HepG2 (cell line): Measurements from ENCODE around the gene HIPK2. TPM values are rescaled to one million over a fixed set of nuclear protein-coding genes. Genes with fewer than 3 reads are reported as not detected.

Experiments
- ATAC-seq: fragments of 200-7000 bp; cut with Tn5 transposase; 3 replicates; pipeline ENCODE4 v1.9.1; 2020; ENCODE audit warnings: mild to moderate bottlenecking, moderate library complexity
- BruUV-seq: library from RNA; stranded (reverse); fragments of 400-500 nt; replicated peaks from 2 replicates; lab custom pipeline; 2021; lab: Mats Ljungman, UMichigan
- CTCF ChIA-PET: fragments of 300-600 bp; formaldehyde crosslinking; extraction: SDS; loops from one replicate; lab custom pipeline; 2021; ENCODE audit warnings: low total read pairs, inconsistent platforms, low intra/inter-chr PET ratio; lab: Yijun Ruan, JAX
- POLR2A ChIA-PET: fragments of 350-600 bp; sonication (Branson Sonifier 250); formaldehyde crosslinking; loops from one replicate; lab custom pipeline; 2020; ENCODE audit warnings: antibody characterized with exemption, inconsistent platforms; lab: Yijun Ruan, JAX
- DNase-seq: peaks from one replicate; pipeline ENCODE4 v3.0.0-alpha.2; 2015; ENCODE audit warnings: low spot score
- FAIRE-seq: peaks from 3 replicates; lab custom pipeline; 2011; peaks lifted over from hg19 to GRCh38; lab: Jason Lieb, UNC
- H2AFZ ChIP-seq: one replicate; pipeline ENCODE4 v1.6.1; 2011; ENCODE audit warnings: low read length, inconsistent platforms
- H3K27ac ChIP-seq: fragments of 300-600 bp; 3 replicates; pipeline ENCODE4 v1.8.0; 2011; ENCODE audit warnings: mixed run types, mild to moderate bottlenecking, mixed read lengths, low read length, inconsistent platforms; ENCODE audit not compliant: insufficient read depth; ENCODE audit errors: extremely low read length
- H3K27me3 ChIP-seq, 2 experiments: fragments of 200-600 bp in 1 of 2; 2 replicates in 1 of 2; 3 replicates in 1 of 2; pipeline versions ENCODE4 v1.6.0 to v1.8.0; 2011; ENCODE audit warnings: low read length in 2 of 2, mild to moderate bottlenecking in 2 of 2, moderate library complexity in 2 of 2, inconsistent platforms in 1 of 2; ENCODE audit not compliant: insufficient read depth in 2 of 2, control insufficient read depth in 1 of 2
- H3K36me3 ChIP-seq, 2 experiments: fragments of 200-600 bp in 1 of 2; replicated peaks in 1 of 2; 2 replicates in 1 of 2; 3 replicates in 1 of 2; pipeline versions ENCODE4 v1.5.1 to v1.8.0; 2011; ENCODE audit warnings: low read length in 2 of 2, inconsistent platforms in 1 of 2; ENCODE audit not compliant: insufficient read depth in 2 of 2, control insufficient read depth in 1 of 2
- H3K4me1 ChIP-seq: 2 replicates; pipeline ENCODE4 v1.5.1; 2012; ENCODE audit warnings: low read length, inconsistent platforms; ENCODE audit not compliant: insufficient read depth
- H3K4me2 ChIP-seq: 2 replicates; pipeline ENCODE4 v1.6.0; 2011; ENCODE audit warnings: low read depth, low read length, inconsistent platforms
- H3K4me3 ChIP-seq, 3 experiments: fragments of 200-600 bp in 1 of 3; sonication (generic), shearing (Covaris generic) in 1 of 3; replicated peaks in 1 of 3; 2 replicates each; pipeline ENCODE4 v1.5.1; 2011 to 2016; ENCODE audit warnings: low read length in 3 of 3, inconsistent platforms in 2 of 3, low read depth in 2 of 3, mild to moderate bottlenecking in 2 of 3, control low read depth in 1 of 3, mixed read lengths in 1 of 3; ENCODE audit not compliant: insufficient read depth in 1 of 3
- H3K79me2 ChIP-seq: one replicate; pipeline ENCODE4 v1.6.1; 2011; ENCODE audit warnings: low read length, inconsistent platforms; ENCODE audit not compliant: insufficient read depth
- H3K9ac ChIP-seq: 2 replicates; pipeline ENCODE4 v1.6.0; 2011; ENCODE audit warnings: mild to moderate bottlenecking, low read depth, low read length, inconsistent platforms; ENCODE audit not compliant: insufficient read depth
- H3K9me3 ChIP-seq: 2 replicates; pipeline ENCODE4 v1.5.1; 2012; ENCODE audit warnings: mild to moderate bottlenecking, low read length
- H4K20me1 ChIP-seq: 2 replicates; pipeline ENCODE4 v1.6.0; 2011; ENCODE audit warnings: inconsistent platforms, mild to moderate bottlenecking, low read length, moderate library complexity; ENCODE audit not compliant: insufficient read depth
- AGO2 ChIP-seq: fragments of 200-400 bp; formaldehyde crosslinking; optimal IDR thresholded peaks from 2 replicates; pipeline ENCODE3; 2017; ENCODE audit warnings: mild to moderate bottlenecking, low read depth, low read length, moderate library complexity
- DMAP1 ChIP-seq: IDR thresholded peaks from 2 replicates; pipeline ENCODE4 v1.6.1; 2016
- NFE2L2 ChIP-seq: fragments of 150-350 bp; IDR thresholded peaks from 2 replicates; pipeline ENCODE4 v1.6.1; 2014; ENCODE audit warnings: low read length
- NFRKB ChIP-seq: fragments of 450-650 bp; IDR thresholded peaks from 2 replicates; pipeline ENCODE4 v1.6.1; 2017
- ONECUT2 ChIP-seq: sonication (generic); formaldehyde crosslinking; IDR thresholded peaks from 2 replicates; pipeline ENCODE4 v1.4.0; 2020; ENCODE audit warnings: missing genetic modification reagents
- RBM22 ChIP-seq: fragments of 200-400 bp; formaldehyde crosslinking; optimal IDR thresholded peaks from 2 replicates; pipeline ENCODE3; 2017; ENCODE audit warnings: mild to moderate bottlenecking, low read length, moderate library complexity
- WGBS: methylation state at CpG from one replicate; pipeline ENCODE4 v1.1.6; 2017; ENCODE audit warnings: low lambda C conversion rate; 5-methylcytosine and 5-hydroxymethylcytosine counted together
- in situ Hi-C: cut with HindIII; loops from 2 replicates; pipeline ENCODE4 v1.10.0; 2017; ENCODE audit warnings: low pct_unique_long_range_greater_than_20kb; ENCODE audit not compliant: extremely low pct_ligation_motif_present
- intact Hi-C: fragments of 100-400 bp; cut with micrococcal nuclease; formaldehyde crosslinking; loops from one replicate; pipeline ENCODE4 v1.10.0; 2022; ENCODE audit not compliant: unreplicated experiment
- polyA plus RNA-seq, 8 experiments: library from polyadenylated mRNA; depleted of rRNA in 3 of 8; stranded (reverse) in 7 of 8; unstranded in 1 of 8; fragments of >200 nt; fragmentation: Illumina TruSeq in 4 of 8; extraction: Trizol in 4 of 8; gene quantifications; 2 replicates each; pipeline versions ENCODE4 v1.2.1 to v1.2.3, GENCODE V29; 2011 to 2016; ENCODE audit warnings: low read depth in 4 of 8, missing spikeins in 1 of 8, mixed read lengths in 1 of 8; ENCODE audit not compliant: insufficient read depth in 1 of 8
- total RNA-seq, 5 experiments: library from RNA; depleted of rRNA; stranded (reverse); fragments of >200 nt; fragmentation: Illumina TruSeq; extraction: Trizol; gene quantifications; 2 replicates each; pipeline ENCODE4 v1.2.3, GENCODE V29; 2016; ENCODE audit warnings: low read depth in 1 of 5
- TF ChIP-seq, protein P1 (sequence below): sonication (generic); formaldehyde crosslinking; IDR thresholded peaks from one replicate; pipeline ENCODE4 v1.5.1; 2020; ENCODE audit warnings: mild to moderate bottlenecking, missing genetic modification reagents; ENCODE audit errors: not compliant biosample characterization

The HIPK2 gene
- total and polyA plus RNA-seq, 2 of the 13 experiments (the other 11 are each of a cell fraction or from before 2014, with no cell fraction given): 14.4 to 20.2 TPM

DNA sequence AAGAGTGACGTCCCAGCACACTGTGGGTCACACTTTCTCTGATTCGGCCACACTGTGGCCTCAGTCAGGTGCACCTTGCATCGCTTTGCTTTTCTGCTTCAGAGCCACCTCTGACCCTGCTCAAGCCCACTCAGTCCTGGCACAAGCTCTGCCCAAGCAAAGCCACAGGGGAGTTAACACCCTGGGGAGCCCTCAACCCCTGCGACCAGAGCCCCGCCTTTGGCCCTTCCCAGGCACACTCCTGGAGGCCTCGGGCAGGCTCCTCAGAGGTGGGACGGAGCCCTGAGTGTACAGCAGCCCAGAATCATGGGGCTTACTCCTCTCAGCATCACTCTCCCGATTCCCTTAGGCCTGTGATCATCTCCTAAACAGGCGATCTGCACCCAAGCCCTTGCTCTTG lies 71.0 kb downstream of the HIPK2 start:
- DNase-seq: no peak
- Histone ChIP-seq H4K20me1 (0 out of 2 replicates have a peak, but pooled peaks cover 3% of the 10 kb centered on the region), H3K27ac (no peak overlapping the region), H2AFZ (no peak overlapping the region)
- in situ Hi-C loops: no loop called here
- ATAC-seq: no peak
- peak; percentile 17 for TF ChIP-seq RBM22
- TF ChIP-seq NFRKB: no peak
- peak; percentile 52 for TF ChIP-seq AGO2
- no peak for TF ChIP-seq NFE2L2
- TF ChIP-seq, all 625 proteins: peak for 2
- H3K4me1 ChIP-seq: peaks cover 18% of the 10 kb centered on the region
- FAIRE-seq: no peak
- H3K79me2 ChIP-seq: peaks cover 10% of the 10 kb centered on the region
- H3K4me3 ChIP-seq: no peak overlapping the region
- no peak overlapping the region for H3K4me2 ChIP-seq
- ChIA-PET CTCF (no interaction called here), POLR2A (no interaction called here)
- 92% methylated on average over 5 of the region's 9 CpGs for WGBS
- BruUV-seq: no TSS peak
- no peak overlapping the region for H3K9ac ChIP-seq
- H3K36me3 ChIP-seq: peaks cover 22 to 74% of the 10 kb centered on the region in 2 experiments
- no peaks in the 10 kb centered on the region for H3K9me3 ChIP-seq
- no peaks in the 10 kb centered on the region for H3K27me3 ChIP-seq
- intact Hi-C loops: no loop called here

DNA sequence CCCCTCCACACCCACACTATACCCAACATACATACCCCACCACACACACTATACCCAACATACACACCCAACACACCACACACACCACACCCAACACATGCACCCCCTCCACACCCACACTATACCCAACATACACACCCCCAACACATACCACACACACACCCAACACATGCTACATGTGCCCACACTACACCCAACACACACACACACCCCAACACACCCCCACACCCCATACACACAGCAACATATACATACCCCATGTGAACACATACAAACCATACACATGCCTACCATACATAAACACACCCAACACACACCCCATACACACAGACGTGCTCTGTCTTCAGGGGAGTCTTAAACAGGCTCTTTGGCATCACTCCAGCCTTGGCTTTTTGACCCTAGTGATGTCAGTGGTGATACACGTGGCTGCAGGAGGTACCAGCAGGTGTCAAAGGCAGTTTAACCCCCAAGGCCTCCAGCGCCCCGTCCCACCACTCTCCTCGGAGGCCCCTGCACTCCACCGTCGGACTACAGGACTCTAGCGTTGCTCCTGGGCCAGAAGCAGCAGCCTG lies 73.4 kb downstream of the HIPK2 start:
- no peaks in the 10 kb centered on the region for H3K9me3 ChIP-seq
- BruUV-seq: no TSS peak
- no peaks in the 10 kb centered on the region for H4K20me1 ChIP-seq
- peaks cover 3% of the 10 kb centered on the region for H3K4me1 ChIP-seq
- CTCF ChIA-PET: no interaction called here
- peaks cover 14% of the 10 kb centered on the region for H3K79me2 ChIP-seq
- H3K9ac ChIP-seq: no peak overlapping the region
- H3K4me2 ChIP-seq: no peak overlapping the region
- H3K4me3 ChIP-seq: no peak overlapping the region
- no peak overlapping the region for H2AFZ ChIP-seq
- 97% methylated on average over 8 of the region's 8 CpGs for WGBS
- H3K36me3 ChIP-seq: peaks cover 29 to 78% of the 10 kb centered on the region in 2 experiments; a peak in 4 of 5 replicates
- DNase-seq (no peak), FAIRE-seq (no peak), ATAC-seq (no peak)
- in situ Hi-C loops: no loop called here
- no peak overlapping the region for H3K27ac ChIP-seq
- H3K27me3 ChIP-seq: no peaks in the 10 kb centered on the region
- intact Hi-C loops: no loop called here
- POLR2A ChIA-PET: no interaction called here
- no peak for TF ChIP-seq ONECUT2 (CRISPR knock-in tag)
- TF ChIP-seq, protein P1, sequence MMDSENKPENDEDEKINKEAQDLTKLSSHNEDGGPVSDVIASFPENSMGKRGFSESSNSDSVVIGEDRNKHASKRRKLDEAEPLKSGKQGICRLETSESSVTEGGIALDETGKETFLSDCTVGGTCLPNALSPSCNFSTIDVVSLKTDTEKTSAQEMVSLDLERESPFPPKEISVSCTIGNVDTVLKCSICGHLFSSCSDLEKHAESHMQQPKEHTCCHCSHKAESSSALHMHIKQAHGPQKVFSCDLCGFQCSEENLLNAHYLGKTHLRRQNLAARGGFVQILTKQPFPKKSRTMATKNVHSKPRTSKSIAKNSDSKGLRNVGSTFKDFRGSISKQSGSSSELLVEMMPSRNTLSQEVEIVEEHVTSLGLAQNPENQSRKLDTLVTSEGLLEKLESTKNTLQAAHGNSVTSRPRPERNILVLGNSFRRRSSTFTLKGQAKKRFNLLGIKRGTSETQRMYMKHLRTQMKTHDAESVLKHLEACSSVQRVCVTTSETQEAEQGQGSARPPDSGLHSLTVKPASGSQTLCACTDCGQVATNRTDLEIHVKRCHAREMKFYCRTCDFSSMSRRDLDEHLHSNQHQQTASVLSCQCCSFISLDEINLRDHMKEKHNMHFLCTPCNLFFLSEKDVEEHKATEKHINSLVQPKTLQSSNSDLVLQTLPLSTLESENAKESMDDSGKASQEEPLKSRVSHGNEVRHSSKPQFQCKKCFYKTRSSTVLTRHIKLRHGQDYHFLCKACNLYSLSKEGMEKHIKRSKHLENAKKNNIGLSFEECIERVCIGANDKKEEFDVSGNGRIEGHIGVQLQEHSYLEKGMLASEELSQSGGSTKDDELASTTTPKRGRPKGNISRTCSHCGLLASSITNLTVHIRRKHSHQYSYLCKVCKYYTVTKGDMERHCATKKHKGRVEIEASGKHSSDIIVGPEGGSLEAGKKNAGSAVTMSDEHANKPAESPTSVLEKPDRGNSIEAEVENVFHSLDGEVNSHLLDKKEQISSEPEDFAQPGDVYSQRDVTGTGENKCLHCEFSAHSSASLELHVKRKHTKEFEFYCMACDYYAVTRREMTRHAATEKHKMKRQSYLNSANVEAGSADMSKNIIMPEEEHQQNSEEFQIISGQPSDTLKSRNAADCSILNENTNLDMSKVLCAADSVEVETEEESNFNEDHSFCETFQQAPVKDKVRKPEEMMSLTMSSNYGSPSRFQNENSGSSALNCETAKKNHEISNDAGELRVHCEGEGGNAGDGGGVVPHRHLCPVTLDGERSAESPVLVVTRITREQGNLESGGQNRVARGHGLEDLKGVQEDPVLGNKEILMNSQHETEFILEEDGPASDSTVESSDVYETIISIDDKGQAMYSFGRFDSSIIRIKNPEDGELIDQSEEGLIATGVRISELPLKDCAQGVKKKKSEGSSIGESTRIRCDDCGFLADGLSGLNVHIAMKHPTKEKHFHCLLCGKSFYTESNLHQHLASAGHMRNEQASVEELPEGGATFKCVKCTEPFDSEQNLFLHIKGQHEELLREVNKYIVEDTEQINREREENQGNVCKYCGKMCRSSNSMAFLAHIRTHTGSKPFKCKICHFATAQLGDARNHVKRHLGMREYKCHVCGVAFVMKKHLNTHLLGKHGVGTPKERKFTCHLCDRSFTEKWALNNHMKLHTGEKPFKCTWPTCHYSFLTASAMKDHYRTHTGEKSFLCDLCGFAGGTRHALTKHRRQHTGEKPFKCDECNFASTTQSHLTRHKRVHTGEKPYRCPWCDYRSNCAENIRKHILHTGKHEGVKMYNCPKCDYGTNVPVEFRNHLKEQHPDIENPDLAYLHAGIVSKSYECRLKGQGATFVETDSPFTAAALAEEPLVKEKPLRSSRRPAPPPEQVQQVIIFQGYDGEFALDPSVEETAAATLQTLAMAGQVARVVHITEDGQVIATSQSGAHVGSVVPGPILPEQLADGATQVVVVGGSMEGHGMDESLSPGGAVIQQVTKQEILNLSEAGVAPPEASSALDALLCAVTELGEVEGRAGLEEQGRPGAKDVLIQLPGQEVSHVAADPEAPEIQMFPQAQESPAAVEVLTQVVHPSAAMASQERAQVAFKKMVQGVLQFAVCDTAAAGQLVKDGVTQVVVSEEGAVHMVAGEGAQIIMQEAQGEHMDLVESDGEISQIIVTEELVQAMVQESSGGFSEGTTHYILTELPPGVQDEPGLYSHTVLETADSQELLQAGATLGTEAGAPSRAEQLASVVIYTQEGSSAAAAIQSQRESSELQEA (CRISPR knock-in tag): no peak
- TF ChIP-seq DMAP1 (CRISPR knock-in tag): no peak
